HepG2 (cell line): ENCODE results near the gene SECTM1. TPM values are rescaled to one million over a fixed set of nuclear protein-coding genes. Genes with fewer than 3 reads are reported as not detected.

Experiments
- ARID5B ChIP-seq: IDR thresholded peaks from 2 replicates; pipeline ENCODE4 v1.4.0; 2020; ENCODE audit warnings: mild to moderate bottlenecking, missing genetic modification reagents
- EP300 ChIP-seq, 3 experiments: sonication (generic) in 1 of 3; formaldehyde crosslinking in 1 of 3; IDR thresholded peaks; 2 replicates each; pipeline versions ENCODE4 v1.5.1 to v1.6.1; 2011 to 2020; ENCODE audit warnings: low read depth in 2 of 3, low read length in 2 of 3, borderline replicate concordance in 1 of 3, improper control_type of control experiment in 1 of 3, mild to moderate bottlenecking in 1 of 3, missing genetic modification reagents in 1 of 3, moderate library complexity in 1 of 3
- HES4 ChIP-seq: sonication (generic); formaldehyde crosslinking; IDR thresholded peaks from 2 replicates; pipeline ENCODE4 v1.9.0; 2021; ENCODE audit warnings: mild to moderate bottlenecking, missing genetic modification reagents, borderline replicate concordance
- MEIS1 ChIP-seq: sonication (generic); formaldehyde crosslinking; IDR thresholded peaks from 2 replicates; pipeline ENCODE4 v1.9.0; 2021; ENCODE audit warnings: mild to moderate bottlenecking, missing genetic modification reagents, moderate library complexity, borderline replicate concordance
- NFKB2 ChIP-seq: sonication (generic); formaldehyde crosslinking; IDR thresholded peaks from 2 replicates; pipeline ENCODE4 v1.4.0; 2020; ENCODE audit warnings: missing genetic modification reagents, borderline replicate concordance
- NR2C2 ChIP-seq: sonication (generic); formaldehyde crosslinking; IDR thresholded peaks from 2 replicates; pipeline ENCODE4 v1.4.0; 2020; ENCODE audit warnings: missing genetic modification reagents, mild to moderate bottlenecking, moderate library complexity, borderline replicate concordance
- PRDM10 ChIP-seq: sonication (generic); formaldehyde crosslinking; IDR thresholded peaks from 2 replicates; pipeline ENCODE4 v1.4.0; 2020; ENCODE audit warnings: low read depth, missing genetic modification reagents
- SIN3B ChIP-seq: fragments of 150-350 bp; IDR thresholded peaks from 2 replicates; pipeline ENCODE4 v1.6.1; 2014; ENCODE audit warnings: low read length
- SIX4 ChIP-seq: sonication (generic); formaldehyde crosslinking; IDR thresholded peaks from 2 replicates; pipeline ENCODE4 v1.4.0; 2020; ENCODE audit warnings: missing genetic modification reagents
- TRAFD1 ChIP-seq: sonication (generic); formaldehyde crosslinking; IDR thresholded peaks from 2 replicates; pipeline ENCODE4 v1.5.1; 2020; ENCODE audit warnings: missing genetic modification reagents, mild to moderate bottlenecking, borderline replicate concordance
- ZBTB49 ChIP-seq: sonication (generic); formaldehyde crosslinking; IDR thresholded peaks from 2 replicates; pipeline ENCODE4 v1.4.0; 2020; ENCODE audit warnings: missing genetic modification reagents, borderline replicate concordance
- ZNF24 ChIP-seq: fragments of 450-650 bp; IDR thresholded peaks from 2 replicates; pipeline ENCODE4 v1.6.1; 2017; ENCODE audit warnings: antibody characterized with exemption, mild to moderate bottlenecking
- ZNF605 ChIP-seq: sonication (generic); formaldehyde crosslinking; IDR thresholded peaks from 2 replicates; pipeline ENCODE4 v1.8.0; 2022; ENCODE audit warnings: mild to moderate bottlenecking, missing genetic modification reagents
- ZNF660 ChIP-seq: sonication (generic); formaldehyde crosslinking; IDR thresholded peaks from 2 replicates; pipeline ENCODE4 v1.5.1; 2020; ENCODE audit warnings: mild to moderate bottlenecking, low read depth, missing genetic modification reagents, borderline replicate concordance
- ZSCAN30 ChIP-seq: sonication (generic); formaldehyde crosslinking; IDR thresholded peaks from 2 replicates; pipeline ENCODE4 v1.5.0; 2020; ENCODE audit warnings: mild to moderate bottlenecking, missing genetic modification reagents
- polyA plus RNA-seq, 8 experiments: library from polyadenylated mRNA; depleted of rRNA in 3 of 8; stranded (reverse) in 7 of 8; unstranded in 1 of 8; fragments of >200 nt; fragmentation: Illumina TruSeq in 4 of 8; extraction: Trizol in 4 of 8; gene quantifications; 2 replicates each; pipeline versions ENCODE4 v1.2.1 to v1.2.3, GENCODE V29; 2011 to 2016; ENCODE audit warnings: low read depth in 4 of 8, missing spikeins in 1 of 8, mixed read lengths in 1 of 8; ENCODE audit not compliant: insufficient read depth in 1 of 8
- total RNA-seq, 5 experiments: library from RNA; depleted of rRNA; stranded (reverse); fragments of >200 nt; fragmentation: Illumina TruSeq; extraction: Trizol; gene quantifications; 2 replicates each; pipeline ENCODE4 v1.2.3, GENCODE V29; 2016; ENCODE audit warnings: low read depth in 1 of 5

The SECTM1 gene
- total and polyA plus RNA-seq, 2 of the 13 experiments (the other 11 are each of a cell fraction or from before 2014, with no cell fraction given): 3.5 to 5.3 TPM

GRCh38 chr17:82330322-82331239 lies 3.0 kb downstream of the SECTM1 start (continued):
- TF ChIP-seq ARID5B (CRISPR knock-in tag) (peak; percentile 81), ZBTB49 (CRISPR knock-in tag) (no peak), HES4 (CRISPR knock-in tag) (no peak), ZNF660 (no peak), EP300 (IDR thresholded peaks at IDR 0.05; ENCODE audit: low read depth in 2 of 2, low read length in 2 of 2) (peak in 1 of 2 experiments; percentile 73; a peak in 2 of 4 replicates), EP300 (CRISPR knock-in tag; IDR thresholded peaks at IDR 0.05; ENCODE audit: borderline replicate concordance) (no peak; the same call in 1 of the 2 replicates), NFKB2 (CRISPR knock-in tag) (no peak), NR2C2 (CRISPR knock-in tag) (peak; percentile 72), MEIS1 (CRISPR knock-in tag) (peak; percentile 81), SIN3B (no peak), ZNF605 (CRISPR knock-in tag) (peak; percentile 66), ZSCAN30 (CRISPR knock-in tag) (no peak), PRDM10 (CRISPR knock-in tag) (0 out of 2 replicates have a peak, but pooled peaks have one; percentile 30), ZNF24 (no peak), TRAFD1 (peak; percentile 52; the same call in 1 of the 2 replicates), SIX4 (no peak)
